ENCODE results near the gene PCNX4. TPM values are rescaled to one million over a fixed set of nuclear protein-coding genes. Genes with fewer than 3 reads are reported as not detected.

Gene PCNX4
- polyA plus RNA-seq, 2 donors: 7.1 to 10.5 TPM

Other genes starting within 250 kb of the PCNX4 start
- gene RTN1, start 221.1 kb upstream of the PCNX4 start, polyA plus RNA-seq: under 1 TPM; 0.26 to 0.58 TPM
- under 1 TPM in 1 of 2 donors, not detected in 1; under 0.01 TPM for gene LRRC9, start 171.8 kb upstream of the PCNX4 start, polyA plus RNA-seq
- 10 to 100 TPM; 33.3 to 37.5 TPM for gene DHRS7, start 73.5 kb downstream of the PCNX4 start, polyA plus RNA-seq
- gene PPM1A, start 157.3 kb downstream of the PCNX4 start, polyA plus RNA-seq: 10 to 100 TPM; 21.3 to 25.4 TPM

Data from esophagus (tissue), 2 donors.